GM12865 (cell line): Measurements from ENCODE around the gene VPS54.
"Not testable (repeated sequence)": the region's sequence is repeated elsewhere in the genome, so short reads cannot be mapped to it uniquely, and the experiment has no call there.

Source experiments
- DNase-seq: peaks from one replicate; pipeline ENCODE4 v3.0.0; 2010; ENCODE audit warnings: low read depth
- H3K4me3 ChIP-seq: 2 replicates; pipeline ENCODE4 v1.5.1; 2011; ENCODE audit warnings: mild to moderate bottlenecking, low read depth, low read length, control low read depth
- TF ChIP-seq, protein P1 (sequence below): IDR thresholded peaks from 2 replicates; pipeline ENCODE4 v1.5.1; 2011; ENCODE audit warnings: low read length, control low read depth, low read depth, inconsistent platforms; ENCODE audit not compliant: insufficient read depth; ENCODE audit errors: missing control alignments

VPS54 gene

DNA sequence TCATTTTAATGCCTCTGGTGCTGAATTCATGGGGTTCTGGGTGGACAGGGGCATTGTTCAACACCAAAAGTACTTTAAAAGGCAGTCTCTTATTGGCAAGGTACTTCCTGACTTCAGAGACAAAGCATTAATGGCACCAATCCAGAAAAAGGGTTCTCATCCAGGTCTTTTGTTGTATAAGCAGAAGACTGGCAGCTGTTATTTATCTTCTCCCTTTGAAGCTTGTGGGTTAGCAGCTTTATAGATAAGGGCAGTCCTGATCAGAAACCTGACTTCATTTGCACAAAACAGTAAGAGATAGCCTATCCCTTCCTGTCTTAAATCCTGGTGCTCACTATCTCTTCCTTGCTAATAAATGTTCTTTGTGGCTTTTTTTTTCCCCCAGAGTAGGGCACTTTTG lies 68.8 kb downstream of the VPS54 start:
- TF ChIP-seq, protein P1, sequence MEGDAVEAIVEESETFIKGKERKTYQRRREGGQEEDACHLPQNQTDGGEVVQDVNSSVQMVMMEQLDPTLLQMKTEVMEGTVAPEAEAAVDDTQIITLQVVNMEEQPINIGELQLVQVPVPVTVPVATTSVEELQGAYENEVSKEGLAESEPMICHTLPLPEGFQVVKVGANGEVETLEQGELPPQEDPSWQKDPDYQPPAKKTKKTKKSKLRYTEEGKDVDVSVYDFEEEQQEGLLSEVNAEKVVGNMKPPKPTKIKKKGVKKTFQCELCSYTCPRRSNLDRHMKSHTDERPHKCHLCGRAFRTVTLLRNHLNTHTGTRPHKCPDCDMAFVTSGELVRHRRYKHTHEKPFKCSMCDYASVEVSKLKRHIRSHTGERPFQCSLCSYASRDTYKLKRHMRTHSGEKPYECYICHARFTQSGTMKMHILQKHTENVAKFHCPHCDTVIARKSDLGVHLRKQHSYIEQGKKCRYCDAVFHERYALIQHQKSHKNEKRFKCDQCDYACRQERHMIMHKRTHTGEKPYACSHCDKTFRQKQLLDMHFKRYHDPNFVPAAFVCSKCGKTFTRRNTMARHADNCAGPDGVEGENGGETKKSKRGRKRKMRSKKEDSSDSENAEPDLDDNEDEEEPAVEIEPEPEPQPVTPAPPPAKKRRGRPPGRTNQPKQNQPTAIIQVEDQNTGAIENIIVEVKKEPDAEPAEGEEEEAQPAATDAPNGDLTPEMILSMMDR, result no peak
- DNase-seq, result no peak
- H3K4me3 ChIP-seq, result no peak overlapping the region

DNA sequence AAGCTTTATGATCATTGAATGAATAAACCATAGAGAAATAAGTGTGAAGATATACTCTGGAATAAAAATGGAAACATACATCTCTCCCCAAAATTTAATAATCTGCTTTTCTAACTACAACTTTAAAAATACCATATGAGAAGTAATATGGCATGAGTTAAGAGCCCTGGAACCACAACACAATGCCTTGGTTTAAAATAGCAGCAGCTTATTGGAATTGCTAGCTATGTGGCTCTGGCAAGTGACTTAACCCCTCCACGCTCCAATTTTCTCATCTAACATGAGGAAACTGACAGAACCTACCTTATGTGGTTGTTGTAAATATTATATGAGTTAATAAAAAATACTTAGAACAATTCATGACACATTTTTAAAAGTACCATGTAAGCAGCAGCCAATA lies 76.4 kb downstream of the VPS54 start:
- H3K4me3 ChIP-seq, result no peak overlapping the region
- TF ChIP-seq, protein P1, result no peak
- no peak for DNase-seq

DNA sequence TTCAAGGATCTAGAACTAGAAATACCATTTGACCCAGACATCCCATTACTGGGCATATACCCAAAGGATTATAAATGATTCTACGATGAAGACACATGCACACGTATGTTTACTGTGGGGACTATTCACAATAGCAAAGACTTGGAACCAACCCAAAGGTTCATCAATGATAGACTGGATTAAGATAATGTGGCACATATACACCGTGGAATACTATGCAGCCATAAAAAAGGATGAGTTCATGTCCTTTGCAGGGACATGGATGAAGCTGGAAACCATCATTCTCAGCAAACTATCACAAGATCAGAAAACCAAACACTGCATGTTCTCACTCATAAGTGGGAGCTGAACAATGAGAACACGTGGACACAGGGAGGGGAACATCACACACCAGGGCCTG lies 87.1 kb downstream of the VPS54 start:
- DNase-seq, H3K4me3 ChIP-seq: not testable (repeated sequence)

DNA sequence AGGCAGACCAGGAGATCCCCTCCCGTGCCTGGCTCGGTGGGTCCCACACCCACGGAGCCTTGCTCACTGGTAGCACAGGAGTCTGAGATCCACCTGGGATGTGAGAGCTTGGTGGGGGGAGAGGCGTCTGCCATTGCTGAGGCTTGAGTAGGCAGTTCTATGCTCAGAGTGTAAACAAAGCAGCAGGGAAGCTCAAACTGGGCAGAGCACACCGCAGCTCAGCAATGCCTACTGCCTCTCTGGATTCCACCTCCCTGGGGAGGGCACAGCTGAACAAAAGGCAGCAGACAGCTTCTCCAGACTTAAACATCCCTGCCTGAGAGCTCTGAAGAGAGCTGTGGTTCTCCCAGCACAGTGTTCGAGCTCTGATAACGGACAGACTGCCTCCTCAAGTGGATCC lies 92.4 kb downstream of the VPS54 start:
- H3K4me3 ChIP-seq, result no peak overlapping the region
- DNase-seq, result no peak
- TF ChIP-seq, protein P1, result no peak

DNA sequence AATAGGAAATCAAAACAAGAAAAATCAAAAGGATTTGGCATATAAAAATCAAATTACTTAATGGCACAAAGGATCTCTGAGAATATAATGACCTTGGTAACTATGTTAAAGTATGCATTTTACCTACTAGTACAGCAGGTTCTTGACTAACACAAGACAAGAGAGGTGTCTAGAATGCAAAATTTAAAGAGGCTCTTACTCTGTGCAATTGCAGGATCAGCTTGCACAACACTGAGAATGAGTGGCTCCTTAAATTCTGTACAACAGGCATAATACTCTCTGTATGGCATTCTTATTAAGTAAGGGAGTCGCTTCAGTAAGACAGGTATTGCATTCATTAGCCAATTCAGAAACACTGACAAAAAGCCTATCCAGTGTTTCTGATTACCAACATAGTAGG lies 104.9 kb downstream of the VPS54 start:
- DNase-seq, result no peak

DNA sequence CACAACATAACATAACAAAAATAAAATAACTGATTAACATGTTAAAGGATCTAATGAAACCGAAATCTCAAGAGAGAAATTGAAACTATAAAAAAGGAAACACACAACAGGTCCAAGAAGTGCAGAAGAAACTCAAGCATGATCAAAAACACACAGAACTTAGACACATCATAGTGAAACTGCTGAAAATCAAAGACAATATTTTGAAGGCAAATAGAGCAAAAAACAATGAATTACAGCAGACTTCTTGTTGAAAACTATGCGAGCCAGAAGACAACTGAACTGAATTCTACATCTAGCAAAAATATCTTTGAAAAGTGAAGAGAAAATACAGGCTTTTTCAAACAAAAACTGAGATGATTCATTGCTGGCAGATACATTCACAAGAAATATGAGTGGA lies 116.2 kb downstream of the VPS54 start:
- peak; percentile 49 for DNase-seq
- H3K4me3 ChIP-seq, result no peak overlapping the region
- TF ChIP-seq, protein P1, result no peak

More for the DNA sequence above, 104.9 kb downstream of the VPS54 start:
- no peak overlapping the region for H3K4me3 ChIP-seq
- TF ChIP-seq, protein P1, result no peak

DNA sequence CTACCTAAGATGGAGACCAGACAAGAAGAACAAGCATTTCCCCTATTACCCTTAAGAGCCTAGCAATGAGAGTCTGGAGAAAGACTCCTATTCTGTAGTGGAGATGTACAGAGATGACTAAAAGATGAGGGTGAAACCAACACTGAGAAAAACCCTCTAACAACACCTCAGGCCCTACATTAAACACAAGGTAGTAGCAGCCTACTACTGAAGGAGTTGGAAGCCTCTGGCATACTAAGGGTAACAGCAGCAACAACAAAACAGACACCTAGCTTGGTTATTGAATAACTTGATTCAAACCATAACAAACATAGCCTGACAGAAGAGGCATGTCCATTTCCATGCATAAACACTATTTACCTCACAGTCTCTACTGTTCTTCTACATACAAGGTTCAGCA lies 117.1 kb downstream of the VPS54 start:
- H3K4me3 ChIP-seq, result no peak overlapping the region
- no peak for DNase-seq
- TF ChIP-seq, protein P1, result no peak
